Mesothelial cell of epicardium (in vitro differentiated cells): ENCODE data around the gene LRMDA. TPM values are rescaled to one million over a fixed set of nuclear protein-coding genes. Genes with fewer than 3 reads are reported as not detected.

Experiments used
- DNase-seq, 2 experiments: peaks; one replicate each; pipeline ENCODE4 v3.0.0; 2021; ENCODE audit warnings: low spot score in 2 of 2; ENCODE audit not compliant: unreplicated experiment in 2 of 2
- H3K27ac Mint-ChIP-seq: 2 replicates; pipeline ENCODE4 v1.8.0; 2021; ENCODE audit warnings: mixed read lengths
- H3K27me3 Mint-ChIP-seq: 2 replicates; pipeline ENCODE4 v1.8.0; 2021; ENCODE audit warnings: low read depth, mixed read lengths
- H3K36me3 Mint-ChIP-seq: 2 replicates; pipeline ENCODE4 v1.8.0; 2021; ENCODE audit warnings: mixed read lengths
- H3K4me1 Mint-ChIP-seq: 2 replicates; pipeline ENCODE4 v1.8.0; 2021; ENCODE audit warnings: mixed read lengths
- H3K4me3 Mint-ChIP-seq: 2 replicates; pipeline ENCODE4 v1.8.0; 2021; ENCODE audit warnings: mild to moderate bottlenecking, moderate library complexity, mixed read lengths
- H3K9me3 Mint-ChIP-seq: 2 replicates; pipeline ENCODE4 v1.8.0; 2021; ENCODE audit warnings: mixed read lengths
- CTCF ChIP-seq: fragments of 200-600 bp; sonication (generic); IDR thresholded peaks from one replicate; pipeline ENCODE4 v1.5.0; 2021; ENCODE audit warnings: antibody characterized with exemption; ENCODE audit not compliant: unreplicated experiment
- total RNA-seq: library from RNA; stranded (reverse); gene quantifications from 3 replicates; pipeline ENCODE4 v1.2.1, GENCODE V29; 2021

The LRMDA gene
- total RNA-seq, 1 donor from 2014 or later = 2.0 TPM

DNA sequence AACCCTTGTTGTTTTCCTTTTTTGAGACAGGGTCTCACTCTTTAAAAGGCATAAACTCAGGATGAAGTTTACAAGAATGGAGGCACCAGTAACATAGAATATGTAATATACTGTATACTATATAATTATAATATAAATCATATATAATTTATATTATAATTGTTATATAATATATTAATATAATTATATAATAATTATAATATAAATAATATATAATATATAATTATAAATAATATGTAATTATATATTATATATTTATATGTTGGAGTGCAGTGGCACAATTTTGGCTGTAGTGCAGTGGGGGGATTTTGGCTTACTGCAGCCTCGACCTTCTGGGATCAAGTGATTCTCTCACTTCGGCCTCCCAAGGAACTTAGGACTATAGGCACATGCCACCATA lies 96.1 kb downstream of the LRMDA start:
- Mint-ChIP-seq H3K9me3 (peaks cover 14% of the 10 kb centered on the region), H3K4me1 (peaks cover 5% of the 10 kb centered on the region), H3K27ac (no peak overlapping the region), H3K36me3 (no peaks in the 10 kb centered on the region), H3K4me3 (no peak overlapping the region), H3K27me3 (peaks cover 31% of the 10 kb centered on the region)
- DNase-seq = no peak
- no peak for TF ChIP-seq CTCF

GRCh38 chr10:75528392-75528791 lies 97.0 kb downstream of the LRMDA start:
- no peak overlapping the region for H3K4me3 Mint-ChIP-seq
- H3K27ac Mint-ChIP-seq = no peak overlapping the region
- no peaks in the 10 kb centered on the region for H3K36me3 Mint-ChIP-seq

GRCh38 chr10:75530299-75530698 lies 98.9 kb downstream of the LRMDA start:
- no peak overlapping the region for H3K4me3 Mint-ChIP-seq
- no peak for DNase-seq
- H3K27me3 Mint-ChIP-seq = peaks cover 35% of the 10 kb centered on the region
- no peak for TF ChIP-seq CTCF
- H3K9me3 Mint-ChIP-seq = peaks cover 14% of the 10 kb centered on the region
- H3K36me3 Mint-ChIP-seq = no peaks in the 10 kb centered on the region
- H3K4me1 Mint-ChIP-seq = peaks cover 5% of the 10 kb centered on the region
- no peak overlapping the region for H3K27ac Mint-ChIP-seq

More at GRCh38 chr10:75528392-75528791, 97.0 kb downstream of the LRMDA start:
- no peak for DNase-seq
- no peak for TF ChIP-seq CTCF
- Mint-ChIP-seq H3K9me3 (peaks cover 14% of the 10 kb centered on the region), H3K27me3 (peaks cover 32% of the 10 kb centered on the region), H3K4me1 (peaks cover 5% of the 10 kb centered on the region)

DNA sequence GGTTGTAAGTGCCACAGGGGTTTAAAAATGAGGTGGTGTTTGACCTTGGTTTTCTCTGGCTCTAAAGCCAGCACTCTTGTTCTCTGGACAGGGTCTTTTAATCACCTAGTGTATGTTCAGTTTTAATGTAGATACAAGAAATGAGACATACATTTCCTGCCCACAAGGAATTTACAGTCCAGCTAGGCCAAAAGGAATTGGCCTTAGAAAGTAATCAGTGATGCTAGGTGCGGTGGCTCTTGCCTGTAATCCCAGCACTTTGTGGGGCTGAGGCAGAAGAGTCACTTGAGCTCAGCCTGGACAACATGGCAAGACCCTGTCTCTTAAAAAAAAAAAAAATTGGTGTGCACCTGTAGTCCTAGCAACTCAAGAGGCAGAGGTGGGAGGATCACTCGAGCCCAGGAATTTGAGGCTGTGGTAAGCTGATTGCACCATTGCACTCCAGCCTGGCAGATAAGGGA lies 100.2 kb downstream of the LRMDA start:
- H3K36me3 Mint-ChIP-seq = no peaks in the 10 kb centered on the region
- H3K9me3 Mint-ChIP-seq = peaks cover 14% of the 10 kb centered on the region
- no peak for TF ChIP-seq CTCF
- DNase-seq = no peak
- no peak overlapping the region for H3K4me3 Mint-ChIP-seq
- H3K27ac Mint-ChIP-seq = no peak overlapping the region
- peaks cover 47% of the 10 kb centered on the region for H3K27me3 Mint-ChIP-seq
- H3K4me1 Mint-ChIP-seq = peaks cover 5% of the 10 kb centered on the region

DNA sequence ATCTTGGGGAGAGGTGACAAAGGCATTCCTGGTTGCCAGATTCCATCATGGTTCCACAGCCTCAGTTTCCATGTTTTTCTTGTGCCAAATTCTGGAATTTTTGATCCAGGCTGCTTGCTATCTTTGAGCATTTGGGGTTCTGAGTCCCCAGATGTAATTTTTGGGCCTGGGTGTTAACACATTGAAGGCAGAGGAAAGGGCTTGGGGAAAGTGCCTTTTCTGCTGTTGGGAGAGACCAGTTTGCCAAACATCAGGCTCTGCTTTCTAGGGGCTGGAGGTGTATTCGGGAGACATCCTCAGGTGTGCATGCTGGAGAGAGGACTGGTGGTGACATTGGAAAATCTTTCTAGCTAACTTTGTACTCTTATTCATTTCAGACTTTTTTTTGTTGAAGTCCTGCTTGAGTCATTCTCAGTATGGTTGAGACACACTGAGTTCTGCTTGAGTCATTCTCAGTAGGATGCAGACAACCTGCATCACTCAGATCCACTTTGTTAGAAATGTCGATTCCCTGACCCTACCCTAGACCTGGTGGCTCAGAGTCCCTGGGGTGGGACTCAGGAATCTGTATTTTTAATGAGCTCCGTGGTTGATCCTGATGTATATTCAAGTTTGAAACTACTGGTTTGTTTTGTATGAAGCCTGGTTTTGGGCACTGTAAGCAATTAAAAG lies 101.0 kb downstream of the LRMDA start:
- DNase-seq = no peak
- H3K27me3 Mint-ChIP-seq = peaks cover 55% of the 10 kb centered on the region
- H3K36me3 Mint-ChIP-seq = no peaks in the 10 kb centered on the region
- H3K4me3 Mint-ChIP-seq = no peak overlapping the region
- H3K27ac Mint-ChIP-seq = no peak overlapping the region
- peaks cover 11% of the 10 kb centered on the region for H3K9me3 Mint-ChIP-seq
- TF ChIP-seq CTCF = no peak
- peaks cover 5% of the 10 kb centered on the region for H3K4me1 Mint-ChIP-seq
